H9 (cell line): ENCODE measurements around the gene RPL36. TPM values are rescaled to one million over a fixed set of nuclear protein-coding genes. Genes with fewer than 3 reads are reported as not detected.

Source experiments
- DNase-seq: peaks from one replicate; pipeline ENCODE4 v3.0.0-alpha.2; 2017
- H2AFZ ChIP-seq: one replicate; pipeline ENCODE4 v1.6.1; 2013; ENCODE audit warnings: mild to moderate bottlenecking, low read length, control low read depth, moderate library complexity
- H2AK5ac ChIP-seq: 2 replicates; pipeline ENCODE4 v1.6.1; 2013; ENCODE audit warnings: low read length, control low read depth, mixed read lengths; ENCODE audit not compliant: insufficient read length
- H2BK120ac ChIP-seq: one replicate; pipeline ENCODE4 v1.6.1; 2013; ENCODE audit warnings: low read depth, mild to moderate bottlenecking, low read length, control low read depth, inconsistent platforms; ENCODE audit not compliant: poor library complexity, severe bottlenecking
- H2BK12ac ChIP-seq: 2 replicates; pipeline ENCODE4 v1.6.1; 2013; ENCODE audit warnings: low read length, control low read depth, mixed read lengths, low read depth; ENCODE audit not compliant: insufficient read length
- H2BK15ac ChIP-seq: 2 replicates; pipeline ENCODE4 v1.6.1; 2013; ENCODE audit warnings: low read depth, low read length, control low read depth
- H2BK20ac ChIP-seq: one replicate; pipeline ENCODE4 v1.6.1; 2013; ENCODE audit warnings: low read depth, mild to moderate bottlenecking, low read length, control low read depth, inconsistent platforms; ENCODE audit not compliant: poor library complexity, severe bottlenecking
- H2BK5ac ChIP-seq: 2 replicates; pipeline ENCODE4 v1.6.1; 2013; ENCODE audit warnings: low read length, control low read depth, mixed read lengths; ENCODE audit not compliant: insufficient read length
- H3K14ac ChIP-seq: 2 replicates; pipeline ENCODE4 v1.6.1; 2013; ENCODE audit warnings: low read length, control low read depth; ENCODE audit not compliant: insufficient read depth
- H3K18ac ChIP-seq: 2 replicates; pipeline ENCODE4 v1.6.1; 2013; ENCODE audit warnings: low read depth, mild to moderate bottlenecking, mixed read lengths, low read length, control low read depth; ENCODE audit not compliant: insufficient read length
- H3K23ac ChIP-seq: 2 replicates; pipeline ENCODE4 v1.6.1; 2013; ENCODE audit warnings: low read length, control low read depth, mixed read lengths, low read depth; ENCODE audit not compliant: insufficient read length
- H3K23me2 ChIP-seq: 2 replicates; pipeline ENCODE4 v1.6.1; 2013; ENCODE audit warnings: low read depth, mild to moderate bottlenecking, mixed read lengths, low read length, control low read depth; ENCODE audit not compliant: insufficient read length, poor library complexity, severe bottlenecking
- H3K27ac ChIP-seq: 2 replicates; pipeline ENCODE4 v1.5.1; 2013; ENCODE audit warnings: low read length, control low read depth, mixed read lengths, low read depth; ENCODE audit not compliant: insufficient read length
- H3K27me3 ChIP-seq: 2 replicates; pipeline ENCODE4 v1.6.1; 2013; ENCODE audit warnings: low read length, control low read depth, inconsistent platforms; ENCODE audit not compliant: insufficient read depth
- H3K4ac ChIP-seq: 2 replicates; pipeline ENCODE4 v1.6.1; 2013; ENCODE audit warnings: low read depth, mild to moderate bottlenecking, control low read depth, inconsistent platforms, low read length, moderate library complexity
- H3K4me1 ChIP-seq: 2 replicates; pipeline ENCODE4 v1.6.1; 2013; ENCODE audit warnings: low read length, control low read depth, inconsistent platforms; ENCODE audit not compliant: insufficient read depth
- H3K4me2 ChIP-seq: 2 replicates; pipeline ENCODE4 v1.6.1; 2013; ENCODE audit warnings: low read length, control low read depth, mixed read lengths; ENCODE audit not compliant: insufficient read length, insufficient read depth
- H3K56ac ChIP-seq: 2 replicates; pipeline ENCODE4 v1.6.1; 2013; ENCODE audit warnings: low read depth, mild to moderate bottlenecking, mixed read lengths, low read length, control low read depth; ENCODE audit not compliant: insufficient read length
- H3K79me1 ChIP-seq: 2 replicates; pipeline ENCODE4 v1.6.1; 2013; ENCODE audit warnings: low read depth, mild to moderate bottlenecking, moderate library complexity, low read length, control low read depth, inconsistent platforms; ENCODE audit not compliant: insufficient read depth, poor library complexity, severe bottlenecking
- H3K79me2 ChIP-seq: 2 replicates; pipeline ENCODE4 v1.6.1; 2013; ENCODE audit warnings: low read length, control low read depth, inconsistent platforms; ENCODE audit not compliant: insufficient read depth
- H3K9ac ChIP-seq: 2 replicates; pipeline ENCODE4 v1.6.1; 2013; ENCODE audit warnings: low read length, control low read depth, mixed read lengths; ENCODE audit not compliant: insufficient read length; ENCODE audit errors: extremely low read depth
- H3K9me3 ChIP-seq: one replicate; pipeline ENCODE4 v1.6.1; 2013; ENCODE audit warnings: low read depth, low read length, inconsistent platforms; ENCODE audit not compliant: control insufficient read depth
- H3T11ph ChIP-seq: one replicate; pipeline ENCODE4 v1.6.1; 2013; ENCODE audit warnings: mild to moderate bottlenecking, low read length, control low read depth, inconsistent platforms
- H4K20me1 ChIP-seq: one replicate; pipeline ENCODE4 v1.6.1; 2013; ENCODE audit not compliant: control insufficient read depth, insufficient read length, insufficient read depth
- H4K5ac ChIP-seq: 2 replicates; pipeline ENCODE4 v1.6.1; 2013; ENCODE audit warnings: low read depth, mild to moderate bottlenecking, mixed read lengths, low read length, control low read depth; ENCODE audit not compliant: insufficient read length
- H4K8ac ChIP-seq: replicated peaks from 2 replicates; pipeline ENCODE4 v1.6.1; 2013; ENCODE audit warnings: low read length, control low read depth, mixed read lengths, low read depth; ENCODE audit not compliant: insufficient read length
- H4K91ac ChIP-seq: 2 replicates; pipeline ENCODE4 v1.6.1; 2013; ENCODE audit warnings: low read depth, mild to moderate bottlenecking, moderate library complexity, mixed read lengths, low read length, control low read depth; ENCODE audit not compliant: insufficient read length
- H3K27ac Mint-ChIP-seq, 3 experiments: 2 replicates in 2 of 3; 3 replicates in 1 of 3; pipeline ENCODE4 v1.8.0; 2020 to 2021; ENCODE audit warnings: mixed read lengths in 3 of 3, mild to moderate bottlenecking in 1 of 3, moderate library complexity in 1 of 3
- H3K27me3 Mint-ChIP-seq: 2 replicates; pipeline ENCODE4 v1.8.0; 2021; ENCODE audit warnings: low read depth, mild to moderate bottlenecking, moderate library complexity, mixed read lengths
- H3K36me3 Mint-ChIP-seq, 3 experiments: 2 replicates in 2 of 3; 3 replicates in 1 of 3; pipeline ENCODE4 v1.8.0; 2020 to 2021; ENCODE audit warnings: low read depth in 3 of 3, mixed read lengths in 3 of 3; ENCODE audit not compliant: insufficient read depth in 1 of 3
- H3K4me1 Mint-ChIP-seq, 2 experiments: 2 replicates each; pipeline ENCODE4 v1.8.0; 2020; ENCODE audit warnings: mixed read lengths in 2 of 2
- H3K4me3 Mint-ChIP-seq, 2 experiments: 2 replicates in 1 of 2; 3 replicates in 1 of 2; pipeline ENCODE4 v1.8.0; 2020 to 2021; ENCODE audit warnings: mild to moderate bottlenecking in 2 of 2, mixed read lengths in 2 of 2, moderate library complexity in 1 of 2
- H3K9me3 Mint-ChIP-seq, 2 experiments: 2 replicates in 1 of 2; 3 replicates in 1 of 2; pipeline ENCODE4 v1.8.0; 2020; ENCODE audit warnings: mild to moderate bottlenecking in 2 of 2, mixed read lengths in 2 of 2, moderate library complexity in 1 of 2
- CTCF ChIP-seq: fragments of 200-600 bp; sonication (generic); conservative IDR thresholded peaks from 3 replicates; pipeline ENCODE4 v1.8.0; 2021; ENCODE audit warnings: antibody characterized with exemption, mild to moderate bottlenecking
- WGBS: extraction: QIAGEN DNeasy Blood & Tissue Kit; methylation state at CpG from one replicate; pipeline ENCODE4 v1.1.7; 2013; ENCODE audit warnings: missing lambda C conversion rate, low lambda C conversion rate, mixed read lengths; ENCODE audit not compliant: insufficient read length; ENCODE audit errors: extremely low coverage; 5-methylcytosine and 5-hydroxymethylcytosine counted together
- total RNA-seq: library from RNA; stranded (reverse); gene quantifications from 2 replicates; pipeline ENCODE4 v1.2.1, GENCODE V29; 2021

RPL36 gene
- total RNA-seq, 1 experiment from 2014 or later = 1,074 TPM

- Mint-ChIP-seq H3K4me3 (no peak overlapping the region), H3K4me1 (no peaks in the 10 kb centered on the region), H3K9me3 (no peaks in the 10 kb centered on the region), H3K36me3 (peaks cover 52 to 95% (median 80%) of the 10 kb centered on the region in 3 experiments; a peak in 6 of 7 replicates), H3K27me3 (no peaks in the 10 kb centered on the region), H3K27ac (no peak overlapping the region; a peak in 1 of 7 replicates)
- no peaks in the 10 kb centered on the region for H3K79me2 ChIP-seq
- H3K9ac ChIP-seq = no peak overlapping the region
- no peak overlapping the region for H2AFZ ChIP-seq
- H2BK15ac ChIP-seq = no peak overlapping the region
- H3K79me1 ChIP-seq = no peaks in the 10 kb centered on the region
- H3T11ph ChIP-seq = no peak overlapping the region
- no peak overlapping the region for H2BK20ac ChIP-seq
- H3K4ac ChIP-seq = no peak overlapping the region
- no peak for TF ChIP-seq CTCF
- no peak overlapping the region for H3K56ac ChIP-seq
- H3K23ac ChIP-seq = no peak overlapping the region
- no peaks in the 10 kb centered on the region for H3K9me3 ChIP-seq
- no peak overlapping the region for H4K8ac ChIP-seq
- H3K27me3 ChIP-seq = no peaks in the 10 kb centered on the region
- no peak overlapping the region for H3K27ac ChIP-seq
- H2BK5ac ChIP-seq = no peak overlapping the region
- no peak overlapping the region for H3K14ac ChIP-seq
- H2BK12ac ChIP-seq = no peak overlapping the region
- H2AK5ac ChIP-seq = no peak overlapping the region
- no peak overlapping the region for H4K91ac ChIP-seq
- no CpG with 5 or more reads among the region's 5 CpGs for WGBS
- H2BK120ac ChIP-seq = no peak overlapping the region
- H3K18ac ChIP-seq = no peak overlapping the region
- H4K5ac ChIP-seq = no peak overlapping the region
- no peak overlapping the region for H3K4me2 ChIP-seq
- no peaks in the 10 kb centered on the region for H3K4me1 ChIP-seq
- DNase-seq = no peak
- H3K23me2 ChIP-seq = no peaks in the 10 kb centered on the region
- H4K20me1 ChIP-seq = no peaks in the 10 kb centered on the region
Observed at GRCh38 chr19:5654931-5655330, 35.2 kb upstream of the RPL36 start.
